ENCODE measurements around the gene SEC23IP.
A peak's percentile ranks its signal among the peaks of the same experiment; 100 is the strongest.
"Not testable (repeated sequence)": the region's sequence is repeated elsewhere in the genome, so short reads cannot be mapped to it uniquely, and the experiment has no call there.

Gene SEC23IP

GRCh38 chr10:119892188-119893065 is at the start of gene SEC23IP:
TSS of gene SEC23IP (plus strand) at chr10:119892730. CDS start at chr10:119892783, 53 bp downstream.
- DNase-seq: peak; percentile 92
- in situ Hi-C loops (cut with MboI; ENCODE audit: low pct_unique_long_range_greater_than_20kb, low sequenced_read_pairs): no loop called here

- peak; percentile 26 for DNase-seq
- in situ Hi-C loops (cut with MboI; ENCODE audit: low pct_unique_long_range_greater_than_20kb, low sequenced_read_pairs): no loop called here
Observed at GRCh38 chr10:119845656-119846055, 46.9 kb upstream of the SEC23IP start.

GRCh38 chr10:119849031-119849789 is 43.3 kb upstream of the SEC23IP start:
- in situ Hi-C loops (cut with MboI; ENCODE audit: low pct_unique_long_range_greater_than_20kb, low sequenced_read_pairs): no loop called here
- DNase-seq: no peak

GRCh38 chr10:119849944-119850343 is 42.6 kb upstream of the SEC23IP start:
- in situ Hi-C loops (cut with MboI; ENCODE audit: low pct_unique_long_range_greater_than_20kb, low sequenced_read_pairs): no loop called here
- DNase-seq: no peak

- in situ Hi-C loops (cut with MboI; ENCODE audit: low pct_unique_long_range_greater_than_20kb, low sequenced_read_pairs): no loop called here
Observed at GRCh38 chr10:119852277-119852676, 40.3 kb upstream of the SEC23IP start.

GRCh38 chr10:119852822-119853221 is 39.7 kb upstream of the SEC23IP start:
- in situ Hi-C loops (cut with MboI; ENCODE audit: low pct_unique_long_range_greater_than_20kb, low sequenced_read_pairs): no loop called here
- DNase-seq: no peak

More at GRCh38 chr10:119852277-119852676, 40.3 kb upstream of the SEC23IP start:
- DNase-seq: no peak

GRCh38 chr10:119853574-119853973 is 39.0 kb upstream of the SEC23IP start:
- no peak for DNase-seq
- in situ Hi-C loops (cut with MboI; ENCODE audit: low pct_unique_long_range_greater_than_20kb, low sequenced_read_pairs): no loop called here

- in situ Hi-C loops (cut with MboI; ENCODE audit: low pct_unique_long_range_greater_than_20kb, low sequenced_read_pairs): no loop called here
- DNase-seq: no peak
Observed at GRCh38 chr10:119858063-119858462, 34.5 kb upstream of the SEC23IP start.

- in situ Hi-C loops (cut with MboI; ENCODE audit: low pct_unique_long_range_greater_than_20kb, low sequenced_read_pairs): no loop called here
- peak; percentile 57 for DNase-seq
Observed at GRCh38 chr10:119859420-119860258, 32.9 kb upstream of the SEC23IP start.

- DNase-seq: no peak
- in situ Hi-C loops (cut with MboI; ENCODE audit: low pct_unique_long_range_greater_than_20kb, low sequenced_read_pairs): no loop called here
Observed at GRCh38 chr10:119860866-119861607, 31.5 kb upstream of the SEC23IP start.

GRCh38 chr10:119862524-119862923 is 30.0 kb upstream of the SEC23IP start:
- DNase-seq: no peak
- in situ Hi-C loops (cut with MboI; ENCODE audit: low pct_unique_long_range_greater_than_20kb, low sequenced_read_pairs): no loop called here

GRCh38 chr10:119863951-119864565 is 28.5 kb upstream of the SEC23IP start:
- in situ Hi-C loops (cut with MboI; ENCODE audit: low pct_unique_long_range_greater_than_20kb, low sequenced_read_pairs): no loop called here
- DNase-seq: peak; percentile 53

- no peak for DNase-seq
- in situ Hi-C loops (cut with MboI; ENCODE audit: low pct_unique_long_range_greater_than_20kb, low sequenced_read_pairs): no loop called here
Observed at GRCh38 chr10:119865699-119866240, 26.8 kb upstream of the SEC23IP start.

- in situ Hi-C loops (cut with MboI; ENCODE audit: low pct_unique_long_range_greater_than_20kb, low sequenced_read_pairs): no loop called here
- DNase-seq: no peak
Observed at GRCh38 chr10:119867317-119867716, 25.2 kb upstream of the SEC23IP start.

GRCh38 chr10:119869398-119869797 is 23.1 kb upstream of the SEC23IP start:
- in situ Hi-C loops (cut with MboI; ENCODE audit: low pct_unique_long_range_greater_than_20kb, low sequenced_read_pairs); DNase-seq: not testable (repeated sequence)

GRCh38 chr10:119871881-119872609 is 20.5 kb upstream of the SEC23IP start:
- in situ Hi-C loops (cut with MboI; ENCODE audit: low pct_unique_long_range_greater_than_20kb, low sequenced_read_pairs): no loop called here
- peak; percentile 83 for DNase-seq

GRCh38 chr10:119872610-119872859 is 20.0 kb upstream of the SEC23IP start, which contains the start of gene MCMBP:
TSS of gene MCMBP (minus strand) at chr10:119872843. CDS start at chr10:119872584, 259 bp downstream.
- in situ Hi-C loops (cut with MboI; ENCODE audit: low pct_unique_long_range_greater_than_20kb, low sequenced_read_pairs): no loop called here
- no peak for DNase-seq
